OCI-LY1 (cell line): ENCODE results near the gene SLC25A13.

Source experiments
- H2AFZ ChIP-seq: fragments of 200-600 bp; sonication (generic), shearing (Covaris generic); 2 replicates; pipeline ENCODE4 v1.6.0; 2014; ENCODE audit warnings: antibody characterized with exemption, mild to moderate bottlenecking, low read length
- H3F3A ChIP-seq: fragments of 200-600 bp; sonication (generic), shearing (Covaris generic); 2 replicates; pipeline ENCODE4 v1.6.0; 2014; ENCODE audit warnings: mild to moderate bottlenecking, antibody characterized with exemption, low read length, moderate library complexity; ENCODE audit not compliant: insufficient read depth
- H3K27ac ChIP-seq: fragments of 200-600 bp; sonication (generic); 2 replicates; pipeline ENCODE4 v1.5.1; 2014; ENCODE audit warnings: low read length, mixed run types, mild to moderate bottlenecking, low read depth; ENCODE audit not compliant: poor library complexity, severe bottlenecking
- H3K27me3 ChIP-seq: fragments of 200-600 bp; sonication (generic); 2 replicates; pipeline ENCODE4 v1.6.0; 2014; ENCODE audit warnings: antibody characterized with exemption, mild to moderate bottlenecking, low read length, moderate library complexity; ENCODE audit not compliant: insufficient read depth
- H3K36me3 ChIP-seq: fragments of 200-600 bp; sonication (generic); 2 replicates; pipeline ENCODE4 v1.6.1; 2014; ENCODE audit warnings: mild to moderate bottlenecking, antibody characterized with exemption, low read length, moderate library complexity, mixed read lengths; ENCODE audit not compliant: insufficient read depth
- H3K4me1 ChIP-seq: fragments of 200-600 bp; sonication (generic); 2 replicates; pipeline ENCODE4 v1.5.1; 2014; ENCODE audit warnings: mild to moderate bottlenecking, low read length, moderate library complexity; ENCODE audit not compliant: insufficient read depth, severe bottlenecking
- H3K4me2 ChIP-seq: fragments of 200-600 bp; sonication (generic), shearing (Covaris generic); 2 replicates; pipeline ENCODE4 v1.6.1; 2014; ENCODE audit warnings: low read length
- H3K4me3 ChIP-seq: fragments of 200-600 bp; sonication (generic); 2 replicates; pipeline ENCODE4 v1.5.1; 2014; ENCODE audit warnings: low read length, low read depth, mild to moderate bottlenecking, mixed read lengths; ENCODE audit not compliant: poor library complexity, severe bottlenecking
- H3K79me2 ChIP-seq: fragments of 200-600 bp; shearing (Covaris generic); 2 replicates; pipeline ENCODE4 v1.6.1; 2016; ENCODE audit warnings: mixed run types, low read length, mixed read lengths; ENCODE audit not compliant: insufficient read depth
- H3K9ac ChIP-seq: fragments of 200-600 bp; sonication (generic), shearing (Covaris generic); 2 replicates; pipeline ENCODE4 v1.6.1; 2014; ENCODE audit warnings: mild to moderate bottlenecking, low read length, mixed read lengths
- H3K9me2 ChIP-seq: fragments of 200-600 bp; sonication (generic), shearing (Covaris generic); 2 replicates; pipeline ENCODE4 v1.6.1; 2014; ENCODE audit warnings: low read depth, mild to moderate bottlenecking, low read length, mixed read lengths
- H3K9me3 ChIP-seq: fragments of 200-600 bp; shearing (Covaris generic); 2 replicates; pipeline ENCODE4 v1.6.1; 2014; ENCODE audit warnings: low read length, mixed read lengths
- H4K20me1 ChIP-seq: fragments of 200-600 bp; sonication (generic), shearing (Covaris generic); 2 replicates; pipeline ENCODE4 v1.6.0; 2016; ENCODE audit warnings: mild to moderate bottlenecking, low read length; ENCODE audit not compliant: insufficient read depth
- CTCF ChIP-seq: fragments of 200-600 bp; sonication (generic), shearing (Covaris generic); IDR thresholded peaks from 2 replicates; pipeline ENCODE4 v1.5.1; 2017; ENCODE audit warnings: mild to moderate bottlenecking, antibody characterized with exemption, low read length, moderate library complexity, mixed read lengths
- EZH2 ChIP-seq: fragments of 200-600 bp; sonication (generic), shearing (Covaris generic); IDR thresholded peaks from 2 replicates; pipeline ENCODE4 v1.8.0; 2017; ENCODE audit warnings: borderline replicate concordance, mixed run types, mild to moderate bottlenecking, antibody characterized with exemption, low read length, moderate library complexity, mixed read lengths

The SLC25A13 gene

GRCh38 chr7:96100737-96101136, 221.2 kb downstream of the SLC25A13 start:
- Histone ChIP-seq H3K4me2 (no peak overlapping the region), H3K9me3 (no peaks in the 10 kb centered on the region), H3K9me2 (no peaks in the 10 kb centered on the region), H3K27ac (no peak overlapping the region), H4K20me1 (no peaks in the 10 kb centered on the region), H3K4me1 (no peaks in the 10 kb centered on the region), H2AFZ (no peak overlapping the region), H3K79me2 (no peaks in the 10 kb centered on the region), H3K9ac (no peak overlapping the region), H3K36me3 (no peaks in the 10 kb centered on the region), H3K4me3 (no peak overlapping the region), H3K27me3 (no peaks in the 10 kb centered on the region), H3F3A (no peaks in the 10 kb centered on the region)
- no peak for TF ChIP-seq EZH2
- TF ChIP-seq CTCF = no peak

GRCh38 chr7:96097835-96098234, 224.1 kb downstream of the SLC25A13 start:
- Histone ChIP-seq H3K9me3 (no peaks in the 10 kb centered on the region), H3K9ac (no peak overlapping the region), H3K27me3 (no peaks in the 10 kb centered on the region), H3K79me2 (no peaks in the 10 kb centered on the region), H3K4me2 (no peak overlapping the region), H2AFZ (no peak overlapping the region), H3K27ac (no peak overlapping the region), H3K4me1 (no peaks in the 10 kb centered on the region), H3K4me3 (no peak overlapping the region), H3K36me3 (no peaks in the 10 kb centered on the region), H4K20me1 (no peaks in the 10 kb centered on the region), H3F3A (no peaks in the 10 kb centered on the region), H3K9me2 (no peaks in the 10 kb centered on the region)
- TF ChIP-seq CTCF = no peak
- TF ChIP-seq EZH2 = no peak

GRCh38 chr7:96093435-96093834, 228.5 kb downstream of the SLC25A13 start:
- Histone ChIP-seq H3K79me2 (no peaks in the 10 kb centered on the region), H3K36me3 (no peaks in the 10 kb centered on the region), H3K27ac (no peak overlapping the region), H3K4me1 (no peaks in the 10 kb centered on the region), H2AFZ (no peak overlapping the region), H3K4me2 (no peak overlapping the region), H3K9me3 (no peaks in the 10 kb centered on the region), H3K27me3 (no peaks in the 10 kb centered on the region), H3K9ac (no peak overlapping the region), H3K4me3 (no peak overlapping the region), H4K20me1 (no peaks in the 10 kb centered on the region), H3F3A (no peaks in the 10 kb centered on the region), H3K9me2 (no peaks in the 10 kb centered on the region)
- no peak for TF ChIP-seq CTCF
- no peak for TF ChIP-seq EZH2
